Neutrophil (primary cell): ENCODE data around the gene CLASP2.
"Not testable (repeated sequence)": the region's sequence is repeated elsewhere in the genome, so short reads cannot be mapped to it uniquely, and the experiment has no call there.

Experiments
- H3K27ac ChIP-seq: fragments of 200-600 bp; sonication (generic); 2 replicates; pipeline ENCODE4 v1.5.1; 2016; ENCODE audit warnings: mild to moderate bottlenecking, moderate library complexity
- H3K27me3 ChIP-seq: fragments of 200-600 bp; sonication (generic); 2 replicates; pipeline ENCODE4 v1.6.0; 2016; ENCODE audit warnings: mild to moderate bottlenecking
- H3K36me3 ChIP-seq: fragments of 200-600 bp; sonication (generic); 2 replicates; pipeline ENCODE4 v1.5.1; 2017
- H3K4me1 ChIP-seq, 2 experiments: fragments of 200-600 bp in 1 of 2; sonication (generic) in 1 of 2; 1 replicate in 1 of 2; 2 replicates in 1 of 2; pipeline versions ENCODE4 v1.5.1 to v1.6.1; 2013 to 2016; ENCODE audit warnings: low read depth in 1 of 2, low read length in 1 of 2, mild to moderate bottlenecking in 1 of 2, moderate library complexity in 1 of 2; ENCODE audit not compliant: control insufficient read depth in 1 of 2, insufficient read depth in 1 of 2
- H3K4me3 ChIP-seq, 2 experiments: fragments of 200-600 bp in 1 of 2; sonication (generic) in 1 of 2; 1 replicate in 1 of 2; 2 replicates in 1 of 2; pipeline ENCODE4 v1.5.1; 2013 to 2016; ENCODE audit warnings: low read depth in 1 of 2, low read length in 1 of 2, mild to moderate bottlenecking in 1 of 2, moderate library complexity in 1 of 2
- H3K9me3 ChIP-seq: fragments of 200-600 bp; sonication (generic); 2 replicates; pipeline ENCODE4 v1.5.1; 2016
- CTCF ChIP-seq: fragments of 200-600 bp; sonication (generic); IDR thresholded peaks from 2 replicates; pipeline ENCODE4 v1.5.1; 2016; ENCODE audit warnings: antibody characterized with exemption

The CLASP2 gene

GRCh38 chr3:33658991-33659848 is 58.8 kb downstream of the CLASP2 start:
- no peak for TF ChIP-seq CTCF
- Histone ChIP-seq H3K4me1 (peaks cover 12 to 15% of the 10 kb centered on the region in 2 experiments), H3K36me3 (no peaks in the 10 kb centered on the region), H3K27ac (no peak overlapping the region), H3K4me3 (peak overlapping the region; percentile 9), H3K9me3 (no peaks in the 10 kb centered on the region), H3K27me3 (no peaks in the 10 kb centered on the region)

- Histone ChIP-seq H3K27ac (no peak overlapping the region), H3K27me3 (no peaks in the 10 kb centered on the region), H3K4me3 (peak overlapping the region in 1 of 2 experiments; percentile 9), H3K4me1 (peaks cover 12 to 14% of the 10 kb centered on the region in 2 experiments), H3K9me3 (no peaks in the 10 kb centered on the region), H3K36me3 (no peaks in the 10 kb centered on the region)
- TF ChIP-seq CTCF = no peak
Measured at GRCh38 chr3:33658621-33658990, 59.4 kb downstream of the CLASP2 start.

GRCh38 chr3:33658039-33658438 is 60.0 kb downstream of the CLASP2 start:
- H3K27me3 ChIP-seq = no peaks in the 10 kb centered on the region
- H3K4me1 ChIP-seq = peaks cover 12 to 14% of the 10 kb centered on the region in 2 experiments
- TF ChIP-seq CTCF = no peak
- no peaks in the 10 kb centered on the region for H3K9me3 ChIP-seq
- no peak overlapping the region for H3K27ac ChIP-seq
- H3K36me3 ChIP-seq = no peaks in the 10 kb centered on the region
- no peak overlapping the region for H3K4me3 ChIP-seq

- TF ChIP-seq CTCF = no peak
- Histone ChIP-seq H3K36me3 (no peaks in the 10 kb centered on the region), H3K27ac (no peak overlapping the region), H3K4me1 (no peaks in the 10 kb centered on the region), H3K27me3 (no peaks in the 10 kb centered on the region), H3K4me3 (no peak overlapping the region), H3K9me3 (no peaks in the 10 kb centered on the region)
Measured at GRCh38 chr3:33652736-33653135, 65.3 kb downstream of the CLASP2 start.

GRCh38 chr3:33651101-33651500 is 67.0 kb downstream of the CLASP2 start:
- H3K4me1 ChIP-seq, H3K9me3 ChIP-seq, H3K27ac ChIP-seq, H3K27me3 ChIP-seq, H3K4me3 ChIP-seq, H3K36me3 ChIP-seq: not testable (repeated sequence)

GRCh38 chr3:33650495-33650894 is 67.6 kb downstream of the CLASP2 start:
- H3K27me3 ChIP-seq = no peaks in the 10 kb centered on the region
- no peaks in the 10 kb centered on the region for H3K36me3 ChIP-seq

More at GRCh38 chr3:33650495-33650894, 67.6 kb downstream of the CLASP2 start:
- no peak for TF ChIP-seq CTCF
- Histone ChIP-seq H3K9me3 (no peaks in the 10 kb centered on the region), H3K4me1 (no peaks in the 10 kb centered on the region), H3K4me3 (no peak overlapping the region), H3K27ac (no peak overlapping the region)
